ENCODE data around the gene EIF1.
"Not testable (repeated sequence)": the region's sequence is repeated elsewhere in the genome, so short reads cannot be mapped to it uniquely, and the experiment has no call there.

The EIF1 gene

DNA sequence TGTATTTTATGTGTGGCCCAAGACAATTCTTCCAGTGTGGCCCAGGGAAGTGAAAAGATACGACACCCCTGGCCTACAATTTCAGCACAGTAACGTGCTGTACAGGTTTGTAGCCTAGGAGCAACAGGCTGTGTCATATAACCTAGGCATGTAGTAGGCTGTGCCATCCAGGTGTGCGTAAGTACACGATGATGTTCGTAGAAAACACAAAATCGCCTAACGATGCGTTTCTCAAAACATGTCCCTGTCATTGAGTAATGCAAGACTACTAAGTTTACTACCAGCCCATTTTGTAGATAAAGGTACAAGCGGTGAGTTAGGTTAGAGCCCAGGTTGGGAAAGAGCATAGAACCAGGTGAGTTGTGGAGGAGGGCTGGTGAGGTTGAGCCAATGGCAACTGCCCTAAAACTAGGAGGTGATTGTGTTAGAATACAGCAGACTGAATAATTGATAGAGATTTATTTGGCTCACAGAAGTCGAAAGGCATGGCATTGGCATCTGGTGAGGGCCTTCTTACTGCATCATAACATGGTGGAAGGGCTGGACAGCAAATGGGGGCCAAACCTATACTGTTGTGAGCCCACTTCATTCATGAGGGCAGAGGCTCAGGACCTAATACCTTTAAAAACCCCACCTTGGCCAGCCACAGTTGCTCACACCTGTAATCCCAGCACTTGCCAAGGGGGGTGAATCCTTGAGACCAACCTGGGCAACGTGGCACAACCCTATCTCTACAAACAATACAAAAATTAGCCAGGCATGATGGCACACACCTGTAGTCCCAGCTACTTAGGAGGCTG is 4.2 kb downstream of the EIF1 start:
- no peak overlapping the region for H3K4me3 ChIP-seq (ENCODE audit: control insufficient read depth, low read depth, low read length)
- TF ChIP-seq CTCF (IDR thresholded peaks at IDR 0.05; ENCODE audit: control insufficient read depth, insufficient read depth, low read depth, low read length, missing control alignments): no peak
- no peak for DNase-seq (ENCODE audit: low read depth)

DNA sequence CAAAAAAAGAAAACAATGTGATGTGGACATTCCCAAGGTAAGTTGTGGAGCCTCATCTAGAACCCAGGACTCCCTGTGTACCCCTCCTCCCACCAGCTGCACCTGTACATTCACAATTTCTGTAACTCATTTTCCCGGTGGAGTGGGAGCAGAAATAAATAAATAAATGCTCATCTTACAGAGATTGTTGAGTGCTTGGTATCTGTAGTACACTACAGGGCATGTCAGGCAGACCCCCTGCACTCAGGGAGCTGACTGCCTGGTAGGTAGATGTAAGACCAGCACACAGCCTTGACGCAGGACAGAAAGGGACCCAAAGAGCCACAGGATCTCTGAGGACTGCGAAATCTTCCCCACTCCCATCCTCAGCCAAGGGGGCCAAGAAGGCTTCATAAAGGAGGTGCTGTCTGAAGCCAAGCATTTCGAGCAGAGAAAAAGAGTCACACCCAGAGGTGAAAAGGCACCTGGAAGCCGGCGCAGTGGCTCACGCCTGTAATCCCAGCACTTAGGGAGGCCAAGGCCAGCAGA is 6.5 kb downstream of the EIF1 start:
- DNase-seq (ENCODE audit: low read depth): no peak
- no peak for TF ChIP-seq CTCF (IDR thresholded peaks at IDR 0.05; ENCODE audit: control insufficient read depth, insufficient read depth, low read depth, low read length, missing control alignments)

DNA sequence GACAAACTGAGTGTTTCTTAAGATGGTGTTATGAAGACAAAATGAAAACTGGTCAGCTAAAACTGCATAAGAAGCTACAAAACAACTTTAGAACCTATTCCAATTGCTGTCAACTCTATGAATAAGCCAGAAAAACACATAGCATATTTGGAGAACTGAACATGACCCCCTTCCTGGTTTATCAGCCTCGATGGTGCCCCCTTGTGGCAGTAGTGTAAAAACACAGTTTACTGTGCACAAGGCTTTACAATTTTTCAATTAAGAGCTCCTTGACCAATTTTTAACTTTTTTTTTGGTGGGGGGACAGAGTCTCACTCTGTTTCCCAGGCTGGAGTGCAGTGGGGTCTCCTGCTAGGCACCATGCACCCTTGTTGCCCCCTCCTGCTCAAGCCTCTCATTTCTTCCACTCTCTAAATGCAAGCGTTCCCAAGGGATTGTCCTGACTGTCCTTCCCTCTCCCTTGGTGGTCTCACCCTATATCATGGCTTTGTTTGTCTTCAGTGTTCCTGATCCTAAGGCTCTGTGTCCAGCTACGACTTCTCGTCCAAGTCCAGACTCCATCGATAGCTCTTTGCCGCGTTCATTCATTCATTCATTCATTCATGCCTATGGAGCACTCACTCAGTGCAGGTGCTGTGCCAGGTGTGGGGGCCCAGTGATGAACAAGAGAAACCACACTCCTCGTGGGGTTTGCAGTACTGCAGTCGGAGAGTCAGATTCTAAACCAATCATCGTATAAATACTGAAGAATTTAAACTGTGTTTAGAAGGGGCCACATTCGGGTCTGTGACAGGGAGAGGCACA is 7.5 kb downstream of the EIF1 start:
- TF ChIP-seq CTCF (IDR thresholded peaks at IDR 0.05; ENCODE audit: control insufficient read depth, insufficient read depth, low read depth, low read length, missing control alignments): peak; percentile 80
- no peak for DNase-seq (ENCODE audit: low read depth)

More for the DNA sequence above, 6.5 kb downstream of the EIF1 start:
- H3K4me3 ChIP-seq (ENCODE audit: control insufficient read depth, low read depth, low read length): no peak overlapping the region

GRCh38 chr17:41697122-41697962 is 8.7 kb downstream of the EIF1 start:
- no peak overlapping the region for H3K4me3 ChIP-seq (ENCODE audit: control insufficient read depth, low read depth, low read length)
- DNase-seq (ENCODE audit: low read depth): no peak
- TF ChIP-seq CTCF (IDR thresholded peaks at IDR 0.05; ENCODE audit: control insufficient read depth, insufficient read depth, low read depth, low read length, missing control alignments): no peak

More for the DNA sequence above, 7.5 kb downstream of the EIF1 start:
- no peak overlapping the region for H3K4me3 ChIP-seq (ENCODE audit: control insufficient read depth, low read depth, low read length)

DNA sequence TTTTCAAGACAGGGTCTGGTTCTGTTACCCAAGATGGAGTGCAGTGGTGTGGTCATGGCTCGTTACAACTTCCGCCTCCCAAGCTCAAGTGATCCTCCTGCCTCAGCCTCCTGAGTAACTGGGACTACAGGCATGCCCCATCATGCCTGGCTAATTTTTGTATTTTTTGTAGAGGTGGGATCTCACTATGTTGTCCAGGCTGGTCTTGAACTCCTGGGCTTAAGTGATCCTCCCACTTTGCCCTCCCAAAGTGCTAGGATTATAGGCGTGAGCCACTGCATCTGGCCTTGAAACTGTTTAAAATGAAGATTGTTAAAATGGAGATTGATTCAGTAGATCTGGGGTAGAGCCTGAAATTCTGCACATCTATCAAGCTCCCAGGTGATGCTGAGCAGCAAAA is 12.2 kb downstream of the EIF1 start:
- not testable (repeated sequence) for DNase-seq (ENCODE audit: low read depth); H3K4me3 ChIP-seq (ENCODE audit: control insufficient read depth, low read depth, low read length)

DNA sequence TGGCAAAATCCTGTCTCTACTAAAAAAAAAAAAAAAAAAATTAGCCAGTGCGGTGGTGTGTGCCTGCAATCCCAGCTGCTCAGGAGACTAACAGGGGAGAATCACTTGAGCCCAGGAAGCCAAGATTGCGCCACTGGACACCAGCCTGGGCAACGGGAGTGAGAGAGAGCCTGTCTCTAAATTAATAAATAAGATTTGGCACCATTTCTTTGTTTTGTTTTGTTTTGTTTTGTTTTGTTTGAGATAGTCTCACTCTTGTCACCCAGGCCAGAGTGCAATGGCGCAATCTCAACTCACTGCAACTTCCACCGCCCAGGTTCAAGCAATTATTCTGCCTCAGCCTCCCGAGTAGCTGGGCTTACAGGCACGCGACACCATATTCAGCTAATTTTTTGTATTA is 14.0 kb downstream of the EIF1 start:
- H3K4me3 ChIP-seq (ENCODE audit: control insufficient read depth, low read depth, low read length): no peak overlapping the region
- no peak for DNase-seq (ENCODE audit: low read depth)
- TF ChIP-seq CTCF (IDR thresholded peaks at IDR 0.05; ENCODE audit: control insufficient read depth, insufficient read depth, low read depth, low read length, missing control alignments): no peak

Data from AG09309 (cell line).